ENCODE data around the gene PPM1L. TPM values are rescaled to one million over a fixed set of nuclear protein-coding genes. Genes with fewer than 3 reads are reported as not detected.

PPM1L gene
- total RNA-seq, 1 donor from 2014 or later: 12.2 TPM

DNA sequence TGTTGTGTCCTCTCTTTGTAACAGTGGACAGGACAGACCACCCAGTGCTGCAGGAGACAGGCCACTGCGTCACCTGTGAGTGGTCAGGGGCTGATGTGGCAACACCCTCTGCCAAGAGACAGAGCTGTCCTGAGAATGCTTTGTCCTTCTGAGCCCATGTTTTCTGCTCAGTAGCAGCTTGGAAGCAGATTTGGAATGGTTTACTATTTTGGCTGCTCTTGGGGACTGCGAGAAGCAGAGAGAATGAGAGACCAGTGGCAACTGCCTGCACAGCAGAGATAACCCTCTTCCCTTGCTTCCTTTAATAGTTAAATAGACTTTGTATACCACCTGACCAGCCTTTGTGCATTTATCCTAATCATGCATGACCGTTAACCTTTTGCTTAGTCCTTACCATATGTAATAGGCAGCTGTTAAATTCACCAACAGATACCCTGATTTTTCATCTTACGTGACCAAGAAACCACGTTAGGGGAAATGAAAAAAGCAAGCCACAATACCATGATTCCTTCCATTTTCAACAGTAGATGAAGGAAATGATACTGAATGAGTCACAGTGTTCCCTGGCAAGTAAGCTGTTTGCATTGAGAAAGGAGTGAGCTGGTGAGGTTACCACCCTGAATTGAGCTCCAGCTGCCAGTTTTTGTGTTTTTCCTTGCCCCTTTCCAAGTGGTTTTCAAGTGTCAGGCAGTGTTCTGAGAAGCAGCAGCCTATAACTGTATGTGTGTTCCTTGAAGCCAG, 313.6 kb downstream of the PPM1L start:
- H3K27ac Mint-ChIP-seq (ENCODE audit: unreplicated experiment): no peak overlapping the region

DNA sequence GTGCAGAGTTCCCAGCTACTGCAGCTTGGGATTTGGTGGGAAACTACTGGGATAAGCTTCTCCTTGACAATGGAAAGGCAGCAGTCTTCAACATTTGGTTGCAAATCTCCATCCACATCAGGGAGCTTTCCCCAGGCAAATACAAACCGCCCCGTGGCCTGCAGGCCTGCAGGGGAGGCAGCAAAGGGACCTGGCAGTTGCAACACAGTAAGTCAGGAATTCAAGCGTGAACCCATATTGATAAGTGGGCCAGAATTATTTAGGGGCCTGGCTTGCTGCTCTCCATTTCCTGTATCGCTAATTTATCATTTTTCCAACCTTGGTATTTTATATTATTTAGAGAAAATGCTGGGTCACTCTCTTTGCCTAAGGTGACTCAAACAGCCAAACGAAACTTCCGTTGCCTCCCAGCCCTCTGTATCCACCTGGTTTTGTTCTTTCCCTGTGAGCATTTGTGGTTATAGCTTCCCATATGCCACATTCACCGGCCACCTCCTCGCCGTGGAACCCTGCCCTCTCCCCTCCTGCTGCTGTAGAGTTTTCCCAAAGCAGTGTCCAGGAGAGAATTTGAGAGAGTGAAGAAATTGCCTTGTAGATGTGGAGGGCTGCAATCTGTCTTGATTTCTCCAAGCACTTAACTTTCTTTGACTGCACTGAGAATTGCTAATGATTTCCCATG, 314.4 kb downstream of the PPM1L start:
- Mint-ChIP-seq H3K27ac (ENCODE audit: unreplicated experiment) (no peak overlapping the region), H3K27me3 (ENCODE audit: unreplicated experiment) (no peaks in the 10 kb centered on the region), H3K36me3 (ENCODE audit: low read depth, unreplicated experiment) (no peaks in the 10 kb centered on the region), H3K4me1 (ENCODE audit: unreplicated experiment) (peaks cover 2% of the 10 kb centered on the region), H3K9me3 (ENCODE audit: unreplicated experiment) (no peaks in the 10 kb centered on the region), H3K4me3 (ENCODE audit: unreplicated experiment) (no peak overlapping the region)
- DNase-seq (ENCODE audit: low spot score): no peak
- TF ChIP-seq, protein P1, sequence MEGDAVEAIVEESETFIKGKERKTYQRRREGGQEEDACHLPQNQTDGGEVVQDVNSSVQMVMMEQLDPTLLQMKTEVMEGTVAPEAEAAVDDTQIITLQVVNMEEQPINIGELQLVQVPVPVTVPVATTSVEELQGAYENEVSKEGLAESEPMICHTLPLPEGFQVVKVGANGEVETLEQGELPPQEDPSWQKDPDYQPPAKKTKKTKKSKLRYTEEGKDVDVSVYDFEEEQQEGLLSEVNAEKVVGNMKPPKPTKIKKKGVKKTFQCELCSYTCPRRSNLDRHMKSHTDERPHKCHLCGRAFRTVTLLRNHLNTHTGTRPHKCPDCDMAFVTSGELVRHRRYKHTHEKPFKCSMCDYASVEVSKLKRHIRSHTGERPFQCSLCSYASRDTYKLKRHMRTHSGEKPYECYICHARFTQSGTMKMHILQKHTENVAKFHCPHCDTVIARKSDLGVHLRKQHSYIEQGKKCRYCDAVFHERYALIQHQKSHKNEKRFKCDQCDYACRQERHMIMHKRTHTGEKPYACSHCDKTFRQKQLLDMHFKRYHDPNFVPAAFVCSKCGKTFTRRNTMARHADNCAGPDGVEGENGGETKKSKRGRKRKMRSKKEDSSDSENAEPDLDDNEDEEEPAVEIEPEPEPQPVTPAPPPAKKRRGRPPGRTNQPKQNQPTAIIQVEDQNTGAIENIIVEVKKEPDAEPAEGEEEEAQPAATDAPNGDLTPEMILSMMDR (IDR thresholded peaks at IDR 0.05; ENCODE audit: unreplicated experiment): no peak

More for the DNA sequence above, 313.6 kb downstream of the PPM1L start:
- Mint-ChIP-seq H3K36me3 (ENCODE audit: low read depth, unreplicated experiment) (no peaks in the 10 kb centered on the region), H3K4me1 (ENCODE audit: unreplicated experiment) (peaks cover 2% of the 10 kb centered on the region), H3K4me3 (ENCODE audit: unreplicated experiment) (no peak overlapping the region), H3K9me3 (ENCODE audit: unreplicated experiment) (no peaks in the 10 kb centered on the region), H3K27me3 (ENCODE audit: unreplicated experiment) (no peaks in the 10 kb centered on the region)
- TF ChIP-seq, protein P1 (IDR thresholded peaks at IDR 0.05; ENCODE audit: unreplicated experiment): no peak
- no peak for DNase-seq (ENCODE audit: low spot score)

DNA sequence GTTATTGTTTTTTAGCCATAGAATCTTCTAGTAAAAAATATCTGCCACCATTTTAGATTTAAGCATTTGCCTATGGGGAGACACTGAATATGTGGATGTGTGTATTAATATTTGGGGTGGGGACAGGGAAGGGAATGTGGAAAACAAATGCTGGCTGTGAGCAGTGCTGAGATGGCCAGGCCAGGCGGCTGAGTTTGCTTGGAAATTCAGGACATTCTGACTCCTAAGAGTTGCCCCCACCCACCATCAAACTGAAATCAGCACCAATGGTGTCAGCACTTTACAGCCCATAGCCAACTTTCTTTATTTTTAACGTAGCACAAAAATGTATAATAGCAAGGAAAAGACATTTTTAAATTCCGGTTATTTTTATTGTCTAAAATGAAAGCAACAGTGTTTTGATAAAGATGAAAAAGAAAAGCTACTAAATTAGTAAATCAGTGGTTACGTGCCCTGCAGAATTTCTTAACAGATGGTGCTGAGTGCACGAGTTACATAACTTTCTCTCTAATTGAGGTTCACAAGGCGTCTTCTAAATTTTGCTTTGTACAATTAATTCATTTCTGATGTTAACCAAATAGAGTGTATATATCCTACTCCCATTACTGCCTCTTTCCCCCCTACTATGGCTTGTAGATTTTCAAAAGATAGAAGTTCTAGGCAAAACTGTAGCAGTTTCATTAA, 315.1 kb downstream of the PPM1L start:
- Mint-ChIP-seq H3K9me3 (ENCODE audit: unreplicated experiment) (no peaks in the 10 kb centered on the region), H3K27me3 (ENCODE audit: unreplicated experiment) (no peaks in the 10 kb centered on the region), H3K27ac (ENCODE audit: unreplicated experiment) (no peak overlapping the region), H3K4me3 (ENCODE audit: unreplicated experiment) (no peak overlapping the region), H3K36me3 (ENCODE audit: low read depth, unreplicated experiment) (no peaks in the 10 kb centered on the region), H3K4me1 (ENCODE audit: unreplicated experiment) (peaks cover 2% of the 10 kb centered on the region)
- TF ChIP-seq, protein P1 (IDR thresholded peaks at IDR 0.05; ENCODE audit: unreplicated experiment): no peak
- no peak for DNase-seq (ENCODE audit: low spot score)

DNA sequence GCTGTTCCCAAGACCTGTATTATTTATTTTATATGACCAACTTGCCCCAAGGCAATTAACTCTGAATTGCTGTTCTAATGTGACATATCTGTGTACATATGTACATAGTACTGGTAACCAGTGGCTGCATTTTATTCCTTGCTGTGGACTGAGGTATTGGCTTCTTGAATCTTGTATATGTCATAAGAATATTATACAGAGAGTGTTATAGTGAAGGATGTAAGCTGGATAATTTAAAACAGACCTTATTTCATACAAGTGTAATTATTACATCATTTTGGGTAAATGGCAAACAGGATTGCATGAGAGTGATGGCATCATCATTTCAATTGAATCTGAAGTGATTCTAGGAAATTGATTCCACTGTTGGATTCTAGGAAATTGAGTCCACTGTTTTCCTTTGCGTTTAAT, 316.2 kb downstream of the PPM1L start:
- Mint-ChIP-seq H3K36me3 (ENCODE audit: low read depth, unreplicated experiment) (no peaks in the 10 kb centered on the region), H3K27me3 (ENCODE audit: unreplicated experiment) (no peaks in the 10 kb centered on the region), H3K9me3 (ENCODE audit: unreplicated experiment) (no peaks in the 10 kb centered on the region), H3K4me3 (ENCODE audit: unreplicated experiment) (no peak overlapping the region), H3K4me1 (ENCODE audit: unreplicated experiment) (peaks cover 2% of the 10 kb centered on the region), H3K27ac (ENCODE audit: unreplicated experiment) (no peak overlapping the region)
- DNase-seq (ENCODE audit: low spot score): no peak
- TF ChIP-seq, protein P1 (IDR thresholded peaks at IDR 0.05; ENCODE audit: unreplicated experiment): no peak

Measured in endothelial cell (in vitro differentiated cells).